GM12878 (cell line): ENCODE data around the gene EGR1. TPM values are rescaled to one million over a fixed set of nuclear protein-coding genes. Genes with fewer than 3 reads are reported as not detected.

Experiments used
- ATAC-seq: fragments of 200-7000 bp; cut with Tn5 transposase; 3 replicates; pipeline ENCODE4 v1.9.1; 2020; ENCODE audit warnings: mild to moderate bottlenecking, moderate library complexity
- BruUV-seq: library from RNA; stranded (reverse); fragments of 400-500 nt; replicated peaks from 2 replicates; lab custom pipeline; 2021; lab: Mats Ljungman, UMichigan
- CTCF ChIA-PET: fragments of 300-600 bp; sonication (Branson Sonifier 250); formaldehyde crosslinking; extraction: SDS; loops from one replicate; lab custom pipeline; 2021; ENCODE audit warnings: inconsistent platforms; lab: Yijun Ruan, JAX
- POLR2A ChIA-PET: fragments of 350-600 bp; formaldehyde crosslinking; extraction: SDS; loops from one replicate; lab custom pipeline; 2021; ENCODE audit warnings: inconsistent platforms; lab: Charles Lee
- RAD21 ChIA-PET: fragments of 300-600 bp; sonication (Branson Sonifier 250); formaldehyde crosslinking; loops from one replicate; lab custom pipeline; 2023; ENCODE audit warnings: antibody characterized with exemption; ENCODE audit not compliant: unreplicated experiment; lab: Charles Lee
- SMC1A ChIA-PET: fragments of 300-600 bp; sonication (Branson Sonifier 250); formaldehyde crosslinking; loops from one replicate; lab custom pipeline; 2023; ENCODE audit not compliant: unreplicated experiment, uncharacterized antibody; lab: Charles Lee
- DNase-seq: peaks from one replicate; pipeline ENCODE4 v3.0.0-alpha.2; 2011; ENCODE audit warnings: low read depth, low spot score
- FAIRE-seq: peaks from 3 replicates; lab custom pipeline; 2011; peaks lifted over from hg19 to GRCh38; lab: Jason Lieb, UNC
- H2AFZ ChIP-seq: 2 replicates; pipeline ENCODE4 v1.6.0; 2011; ENCODE audit warnings: low read depth, low read length, control low read depth; ENCODE audit not compliant: control insufficient read depth
- H3K27ac ChIP-seq: 2 replicates; pipeline ENCODE4 v1.5.1; 2011; ENCODE audit warnings: control low read depth; ENCODE audit not compliant: control insufficient read depth, insufficient read depth
- H3K27me3 ChIP-seq, 2 experiments: replicated peaks in 1 of 2; 2 replicates each; pipeline versions ENCODE4 v1.6.0 to v1.6.1; 2011; ENCODE audit warnings: low read length in 1 of 2; ENCODE audit not compliant: control insufficient read depth in 2 of 2, insufficient read depth in 2 of 2
- H3K36me3 ChIP-seq, 2 experiments: 2 replicates each; pipeline ENCODE4 v1.5.1; 2011; ENCODE audit warnings: low read length in 1 of 2; ENCODE audit not compliant: control insufficient read depth in 2 of 2, insufficient read depth in 2 of 2
- H3K4me1 ChIP-seq: 2 replicates; pipeline ENCODE4 v1.6.1; 2011; ENCODE audit warnings: mild to moderate bottlenecking, low read length, moderate library complexity, mixed read lengths; ENCODE audit not compliant: control insufficient read depth, insufficient read depth
- H3K4me2 ChIP-seq: 2 replicates; pipeline ENCODE4 v1.6.0; 2011; ENCODE audit warnings: control low read depth; ENCODE audit not compliant: control insufficient read depth, insufficient read depth
- H3K4me3 ChIP-seq: fragments of 200-600 bp; sonication (generic); 2 replicates; pipeline ENCODE4 v1.5.1; 2016
- H3K79me2 ChIP-seq: 2 replicates; pipeline ENCODE4 v1.6.0; 2011; ENCODE audit warnings: low read length; ENCODE audit not compliant: control insufficient read depth, insufficient read depth
- H3K9ac ChIP-seq: 2 replicates; pipeline ENCODE4 v1.8.0; 2011; ENCODE audit warnings: low read length, control low read depth, mixed read lengths; ENCODE audit not compliant: control insufficient read depth, insufficient read depth
- H3K9me3 ChIP-seq: replicated peaks from 3 replicates; pipeline ENCODE4 v1.5.1; 2011; ENCODE audit warnings: mild to moderate bottlenecking, low read length; ENCODE audit not compliant: control insufficient read depth, insufficient read depth
- H4K20me1 ChIP-seq: 2 replicates; pipeline ENCODE4 v1.6.0; 2011; ENCODE audit not compliant: control insufficient read depth, insufficient read depth
- BCLAF1 ChIP-seq: fragments of 450-650 bp; IDR thresholded peaks from 2 replicates; pipeline ENCODE4 v1.6.1; 2017; ENCODE audit warnings: antibody characterized with exemption, mild to moderate bottlenecking, moderate library complexity
- BMI1 ChIP-seq: fragments of 450-650 bp; IDR thresholded peaks from 2 replicates; pipeline ENCODE4 v1.6.1; 2016; ENCODE audit warnings: mild to moderate bottlenecking, moderate library complexity, borderline replicate concordance
- CBFB ChIP-seq: IDR thresholded peaks from 2 replicates; pipeline ENCODE4 v1.6.1; 2016; ENCODE audit warnings: antibody characterized with exemption, low read depth
- CBX3 ChIP-seq: fragments of 200-600 bp; sonication (generic); IDR thresholded peaks from 2 replicates; pipeline ENCODE4 v1.6.1; 2016; ENCODE audit warnings: low read depth, borderline replicate concordance
- CHD1 ChIP-seq: IDR thresholded peaks from 2 replicates; pipeline ENCODE4 v1.6.1; 2012; ENCODE audit warnings: low read depth, low read length, improper control_type of control experiment
- DPF2 ChIP-seq: fragments of 450-650 bp; IDR thresholded peaks from 2 replicates; pipeline ENCODE4 v1.6.1; 2017; ENCODE audit warnings: mild to moderate bottlenecking
- E4F1 ChIP-seq: fragments of 450-650 bp; IDR thresholded peaks from 2 replicates; pipeline ENCODE4 v1.6.1; 2018; ENCODE audit warnings: borderline replicate concordance, mild to moderate bottlenecking; ENCODE audit not compliant: partially characterized antibody
- HSF1 ChIP-seq: fragments of 150-350 bp; IDR thresholded peaks from 2 replicates; pipeline ENCODE4 v1.6.1; 2014; ENCODE audit warnings: mild to moderate bottlenecking, low read depth, low read length
- MEF2B ChIP-seq: fragments of 450-650 bp; IDR thresholded peaks from 2 replicates; pipeline ENCODE4 v1.6.1; 2018; ENCODE audit warnings: mild to moderate bottlenecking, moderate library complexity; ENCODE audit not compliant: partially characterized antibody, poor library complexity, severe bottlenecking
- MTA2 ChIP-seq: fragments of 450-650 bp; IDR thresholded peaks from 2 replicates; pipeline ENCODE4 v1.6.1; 2016; ENCODE audit warnings: low read depth, mild to moderate bottlenecking, moderate library complexity
- MXI1 ChIP-seq: fragments of 150-350 bp; IDR thresholded peaks from 2 replicates; pipeline ENCODE4 v1.6.1; 2011; ENCODE audit warnings: low read depth, mild to moderate bottlenecking, inconsistent platforms, low read length, improper control_type of control experiment
- PML ChIP-seq: IDR thresholded peaks from 2 replicates; pipeline ENCODE4 v1.6.1; 2012; ENCODE audit warnings: low read length, inconsistent platforms
- POU2F2 ChIP-seq: IDR thresholded peaks from 3 replicates; pipeline ENCODE4 v1.6.1; 2011; ENCODE audit warnings: low read depth, mild to moderate bottlenecking, low read length, borderline replicate concordance
- TARDBP ChIP-seq: IDR thresholded peaks from 2 replicates; pipeline ENCODE4 v1.6.1; 2016; ENCODE audit warnings: borderline replicate concordance
- WGBS: methylation state at CpG from one replicate; pipeline ENCODE4 v1.1.6; 2016; ENCODE audit warnings: low lambda C conversion rate; ENCODE audit not compliant: insufficient replicate concordance, insufficient coverage; ENCODE audit errors: missing lambda C conversion rate; 5-methylcytosine and 5-hydroxymethylcytosine counted together
- in situ Hi-C: fragments of 300-500 bp; cut with MboI; formaldehyde crosslinking; loops from 9 replicates; pipeline ENCODE4 v1.14.3; 2018; ENCODE audit warnings: mixed read lengths
- intact Hi-C: fragments of 100-400 bp; cut with micrococcal nuclease; formaldehyde crosslinking; loops from one replicate; pipeline ENCODE4 v1.14.2; 2022; ENCODE audit not compliant: unreplicated experiment
- polyA plus RNA-seq, 11 experiments: library from polyadenylated mRNA; depleted of rRNA in 4 of 11; unstranded in 6 of 11; stranded (reverse) in 5 of 11; fragments of >200 nt; fragmentation: Nextera tagmentation in 4 of 11; fragmentation: Illumina TruSeq in 1 of 11; extraction: Ambion mirVana in 4 of 11; extraction: Trizol in 1 of 11; gene quantifications; 1 replicate in 1 of 11; 2 replicates in 10 of 11; pipeline versions ENCODE4 v1.2.1 to v1.2.3, GENCODE V29; 2011 to 2016; ENCODE audit warnings: inconsistent platforms in 2 of 11, missing spikeins in 2 of 11, low read depth in 1 of 11
- total RNA-seq, 4 experiments: library from RNA; depleted of rRNA in 3 of 4; stranded (reverse); fragments of >200 nt in 3 of 4; fragmentation: Illumina TruSeq in 1 of 4; extraction: Trizol in 1 of 4; gene quantifications; 2 replicates each; pipeline versions ENCODE4 v1.2.1 to v1.2.3, GENCODE V29; 2013 to 2021
- TF ChIP-seq, protein P1 (sequence below): fragments of 450-650 bp; conservative IDR thresholded peaks from 2 replicates; pipeline ENCODE4 v1.6.1; 2017; ENCODE audit warnings: mild to moderate bottlenecking, moderate library complexity

EGR1 gene
- total and polyA plus RNA-seq, 10 of the 15 experiments (the other 5 are each of a cell fraction or from before 2014, with no cell fraction given) = 0.89 to 7.3 (median 2.5) TPM

DNA sequence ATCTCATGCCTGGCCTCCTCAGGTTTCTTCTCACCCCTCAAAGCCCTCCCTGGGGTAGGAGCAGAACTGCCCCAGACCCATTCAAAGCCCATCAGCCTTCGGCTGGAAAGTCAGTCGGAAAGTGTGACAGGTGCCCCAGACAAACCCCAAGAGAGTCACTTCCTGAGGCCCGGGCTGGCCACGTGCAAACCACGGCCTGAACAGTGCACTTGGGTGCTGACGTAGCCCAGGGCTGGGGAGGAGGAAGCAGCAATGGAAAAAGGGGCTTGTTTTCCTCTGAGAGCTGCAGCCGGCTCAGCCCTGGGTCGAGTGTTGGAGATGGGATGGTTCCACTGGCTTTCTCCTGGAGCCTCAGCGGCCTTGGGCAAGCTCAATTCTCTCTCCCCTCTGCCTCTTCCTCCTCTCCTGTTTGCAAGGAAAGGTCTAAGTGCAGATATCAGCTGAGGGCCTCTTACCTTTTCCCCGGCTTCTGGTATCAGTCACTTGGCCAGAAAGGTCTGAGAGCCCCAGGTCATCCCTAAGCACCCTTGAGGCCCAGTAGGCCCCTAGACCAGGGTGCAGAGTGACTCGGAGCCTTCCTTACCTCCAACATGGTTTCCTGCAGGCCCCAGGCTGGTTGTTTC is 5.9 kb upstream of the EGR1 start:
- Histone ChIP-seq H2AFZ (peak overlapping the region; percentile 71), H3K36me3 (no peaks in the 10 kb centered on the region), H3K9ac (no peak overlapping the region), H3K79me2 (no peaks in the 10 kb centered on the region), H4K20me1 (no peaks in the 10 kb centered on the region), H3K27ac (no peak overlapping the region), H3K4me2 (no peak overlapping the region; the same call in 1 of the 2 replicates), H3K4me3 (no peak overlapping the region), H3K27me3 (no peaks in the 10 kb centered on the region; a peak in 1 of 4 replicates), H3K9me3 (no peaks in the 10 kb centered on the region), H3K4me1 (peaks cover 14% of the 10 kb centered on the region)
- no TSS peak for BruUV-seq
- intact Hi-C loops = no loop called here
- ChIA-PET POLR2A (interaction anchor here (1.5 kb wide), 1 partner anchor 84 kb away, joined by 5 read pairs; no protein-coding TSS in a partner anchor), RAD21 (no interaction called here), SMC1A (interaction anchor here (0.7 kb wide), 1 partner anchor 466 kb away, joined by 3 read pairs; no protein-coding TSS in a partner anchor), CTCF (interaction anchor here (6.1 to 9.2 kb wide), 2 partner anchors 9 to 44 kb away, joined by 38 to 71 read pairs; no protein-coding TSS in a partner anchor)
- WGBS = 22% methylated on average over 11 of the region's 11 CpGs
- in situ Hi-C loops = no loop called here
- FAIRE-seq = peak; percentile 75
- DNase-seq = no peak
- peak; percentile 27 for ATAC-seq
- TF ChIP-seq BMI1 (no peak), MEF2B (peak; percentile 71), POU2F2 (no peak), CHD1 (no peak), CBFB (no peak), DPF2 (peak; percentile 20; the same call in 1 of the 2 replicates), PML (no peak), MXI1 (0 out of 2 replicates have a peak, but pooled peaks have one; percentile 16), E4F1 (no peak), MTA2 (no peak), CBX3 (no peak), BCLAF1 (no peak), HSF1 (no peak), TARDBP (no peak)
- TF ChIP-seq, protein P1, sequence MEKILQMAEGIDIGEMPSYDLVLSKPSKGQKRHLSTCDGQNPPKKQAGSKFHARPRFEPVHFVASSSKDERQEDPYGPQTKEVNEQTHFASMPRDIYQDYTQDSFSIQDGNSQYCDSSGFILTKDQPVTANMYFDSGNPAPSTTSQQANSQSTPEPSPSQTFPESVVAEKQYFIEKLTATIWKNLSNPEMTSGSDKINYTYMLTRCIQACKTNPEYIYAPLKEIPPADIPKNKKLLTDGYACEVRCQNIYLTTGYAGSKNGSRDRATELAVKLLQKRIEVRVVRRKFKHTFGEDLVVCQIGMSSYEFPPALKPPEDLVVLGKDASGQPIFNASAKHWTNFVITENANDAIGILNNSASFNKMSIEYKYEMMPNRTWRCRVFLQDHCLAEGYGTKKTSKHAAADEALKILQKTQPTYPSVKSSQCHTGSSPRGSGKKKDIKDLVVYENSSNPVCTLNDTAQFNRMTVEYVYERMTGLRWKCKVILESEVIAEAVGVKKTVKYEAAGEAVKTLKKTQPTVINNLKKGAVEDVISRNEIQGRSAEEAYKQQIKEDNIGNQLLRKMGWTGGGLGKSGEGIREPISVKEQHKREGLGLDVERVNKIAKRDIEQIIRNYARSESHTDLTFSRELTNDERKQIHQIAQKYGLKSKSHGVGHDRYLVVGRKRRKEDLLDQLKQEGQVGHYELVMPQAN = no peak
